Heart left ventricle (tissue), 16 donors: ENCODE data around the gene TSPAN15. TPM values are rescaled to one million over a fixed set of nuclear protein-coding genes. Genes with fewer than 3 reads are reported as not detected.
A peak's percentile ranks its signal among the peaks of the same experiment; 100 is the strongest.

ENCODE experiments used
- ATAC-seq, 4 donors: fragments of 200-7000 bp; cut with Tn5 transposase; one replicate each; pipeline ENCODE4 v1.9.1; 2020 to 2022; ENCODE audit warnings: moderate library complexity in 4 of 4, mild to moderate bottlenecking in 3 of 4, moderate number of reproducible peaks in 1 of 4
- DNase-seq, 5 donors: peaks; one replicate each; pipeline ENCODE4 v3.0.0-alpha.2; 2020
- H3K27ac ChIP-seq, 12 donors: fragments of 200-600 bp; sonication (generic) in 4 of 12; one replicate each; pipeline versions ENCODE4 v1.5.0 to v1.8.0; 2016 to 2022; ENCODE audit warnings: mild to moderate bottlenecking in 2 of 12
- H3K27me3 ChIP-seq, 9 donors: fragments of 200-600 bp; sonication (generic) in 2 of 9; one replicate each; pipeline versions ENCODE4 v1.5.1 to v1.8.0; 2016 to 2022; ENCODE audit warnings: mild to moderate bottlenecking in 3 of 9
- H3K36me3 ChIP-seq, 9 donors: fragments of 200-600 bp; sonication (generic) in 2 of 9; one replicate each; pipeline versions ENCODE4 v1.5.0 to v1.8.0; 2018 to 2022; ENCODE audit warnings: mild to moderate bottlenecking in 2 of 9
- H3K4me1 ChIP-seq, 12 donors: fragments of 200-600 bp; sonication (generic) in 4 of 12; one replicate each; pipeline versions ENCODE4 v1.5.0 to v1.8.0; 2016 to 2022; ENCODE audit warnings: mild to moderate bottlenecking in 3 of 12
- H3K4me3 ChIP-seq, 12 donors: fragments of 200-600 bp; sonication (generic) in 4 of 12; one replicate each; pipeline versions ENCODE4 v1.5.0 to v1.8.0; 2017 to 2022; ENCODE audit warnings: mild to moderate bottlenecking in 9 of 12, moderate library complexity in 4 of 12
- H3K9me3 ChIP-seq, 12 donors: fragments of 200-600 bp; sonication (generic) in 4 of 12; one replicate each; pipeline versions ENCODE4 v1.5.0 to v1.8.0; 2016 to 2022; ENCODE audit warnings: mild to moderate bottlenecking in 1 of 12
- CTCF ChIP-seq, 12 donors: fragments of 200-600 bp; sonication (generic) in 4 of 12; IDR thresholded peaks; one replicate each; pipeline versions ENCODE4 v1.5.0 to v1.8.0; 2018 to 2022; ENCODE audit warnings: antibody characterized with exemption in 12 of 12, mild to moderate bottlenecking in 5 of 12
- POLR2A ChIP-seq, 2 donors: fragments of 450-650 bp; IDR thresholded peaks; one replicate each; pipeline ENCODE4 v1.6.1; 2017; ENCODE audit warnings: antibody characterized with exemption in 2 of 2, mild to moderate bottlenecking in 2 of 2, moderate library complexity in 2 of 2
- WGBS, 4 donors: extraction: QIAGEN DNeasy Blood & Tissue Kit in 2 of 4; methylation state at CpG; one replicate each; pipeline versions ENCODE4 v1.1.5 to v1.1.7; 2013 to 2018; 5-methylcytosine and 5-hydroxymethylcytosine counted together
- intact Hi-C, 10 donors: fragments of 100-400 bp; cut with DNase I; formaldehyde crosslinking; loops; one replicate each; pipeline versions ENCODE4 v1.11.1 to v1.14.2; 2022
- polyA plus RNA-seq, 2 donors: library from polyadenylated mRNA; stranded (reverse); fragments of 200-250 nt; gene quantifications; one replicate each; pipeline ENCODE4 v1.2.3, GENCODE V29; 2013
- total RNA-seq, 9 donors: library from RNA; depleted of rRNA in 2 of 9; stranded (reverse); fragments of >200 nt in 2 of 9; fragmentation: NEBNext Ultra II Directional in 3 of 9; extraction: Animal tissue kit (Norgen Biotek cat#: 25700) in 3 of 9; gene quantifications; one replicate each; pipeline versions ENCODE4 v1.1.0 to v1.2.4, GENCODE V29; 2016 to 2023
- donor health status: ischemic (EF 13 %, LVEDD 7.1; RV severe dilation, severe dysfunction).
- donor health status: healthy with polysubstance abuse.
- donor health status: DM: no; HTN: yes; CAD: no.
- donor health status: DM: no; HTN: no; CAD: no.
- donor health status: ischemic (EF 25% LVEDD 6.9; RV normal size, moderate dysfunction).
- donor health status: ischemic (EF 25% LVEDD 5.7; RV mildly dilated, moderate dysfunction).
- donor health status: healthy.
- donor health status: DM: yes; HTN: yes; CAD: no.
- donor health status: ischemic (EF 35%, LVEDD 5.7; RV mildly dilated, moderate dysfunction).
- donor health status: nonischemic (EF 11% LVEDD 7.7; RV severe dilation, severe dysfunction).
- donor health status: DM: yes; HTN: yes; CAD: no.
- donor health status: PGD.
- donor health status: ischemic (EF 29% LVEDD 5.4; RV normal size, mild dysfunction).
- donor health status: nonischemic (EF 23%, LVEDD 6.1; RV moderate dilation, normal function).

Gene TSPAN15
- total and polyA plus RNA-seq, 11 donors = 4.5 to 20.2 (median 11.1) TPM

GRCh38 chr10:69506834-69507713 lies 55.8 kb downstream of the TSPAN15 start:
- Histone ChIP-seq H3K27ac (peak overlapping the region in 10 of 12 donors; percentile 11 to 74 (median 43)), H3K9me3 (no peaks in the 10 kb centered on the region), H3K36me3 (peaks cover 0 to 5% (median 0%) of the 10 kb centered on the region in 9 donors), H3K27me3 (no peaks in the 10 kb centered on the region), H3K4me3 (peak overlapping the region in 5 of 12 donors; percentile 21 to 43 (median 30)), H3K4me1 (peaks cover 0 to 13% (median 4%) of the 10 kb centered on the region in 12 donors)
- DNase-seq (no peak), ATAC-seq (peak in 3 of 4 donors; percentile 8 to 40 (median 19))
- intact Hi-C loops = loop anchor here in 9 of 10 donors (1.0 to 10.0 kb wide), 8 partner anchors 60 to 272 kb away; no protein-coding TSS in a partner anchor
- WGBS, 4 donors = 69 to 77% (median 74%) methylated on average over 13 to 19 of the region's 19 CpGs
- TF ChIP-seq CTCF (IDR thresholded peaks at IDR 0.05) = no peak
- TF ChIP-seq POLR2A (IDR thresholded peaks at IDR 0.05) = no peak

- intact Hi-C loops = loop anchor here in 8 of 10 donors (1.0 to 10.0 kb wide), 6 partner anchors 62 to 274 kb away; no protein-coding TSS in a partner anchor
- H3K27ac ChIP-seq = no peak overlapping the region
- TF ChIP-seq CTCF (IDR thresholded peaks at IDR 0.05) (no peak), POLR2A (IDR thresholded peaks at IDR 0.05) (no peak)
- no peak for DNase-seq
- H3K36me3 ChIP-seq = peaks cover 0 to 6% (median 0%) of the 10 kb centered on the region in 9 donors
- H3K27me3 ChIP-seq = no peaks in the 10 kb centered on the region
- peaks cover 0 to 13% (median 4%) of the 10 kb centered on the region in 12 donors for H3K4me1 ChIP-seq
- WGBS, 4 donors = 84 to 93% (median 88%) methylated on average over 7 of the region's 7 CpGs
- ATAC-seq = no peak
- H3K4me3 ChIP-seq = no peak overlapping the region
- no peaks in the 10 kb centered on the region for H3K9me3 ChIP-seq
Observed at GRCh38 chr10:69508738-69509340, 57.6 kb downstream of the TSPAN15 start.

GRCh38 chr10:69512901-69513300 lies 61.6 kb downstream of the TSPAN15 start:
- H3K27me3 ChIP-seq = peaks cover 0 to 4% (median 0%) of the 10 kb centered on the region in 9 donors
- peaks cover 0 to 6% (median 0%) of the 10 kb centered on the region in 9 donors for H3K36me3 ChIP-seq
- H3K9me3 ChIP-seq = no peaks in the 10 kb centered on the region
- ATAC-seq (no peak), DNase-seq (no peak)
- no peak overlapping the region for H3K27ac ChIP-seq
- intact Hi-C loops = loop anchor here in 3 of 10 donors (5.0 to 10.0 kb wide), 2 partner anchors 202 to 276 kb away; no protein-coding TSS in a partner anchor
- WGBS, 4 donors = 43 to 49% (median 45%) methylated on average over 2 of the region's 2 CpGs
- H3K4me3 ChIP-seq = no peak overlapping the region
- TF ChIP-seq POLR2A (IDR thresholded peaks at IDR 0.05) (no peak), CTCF (IDR thresholded peaks at IDR 0.05) (no peak)
- H3K4me1 ChIP-seq = peaks cover 0 to 3% (median 0%) of the 10 kb centered on the region in 12 donors

DNA sequence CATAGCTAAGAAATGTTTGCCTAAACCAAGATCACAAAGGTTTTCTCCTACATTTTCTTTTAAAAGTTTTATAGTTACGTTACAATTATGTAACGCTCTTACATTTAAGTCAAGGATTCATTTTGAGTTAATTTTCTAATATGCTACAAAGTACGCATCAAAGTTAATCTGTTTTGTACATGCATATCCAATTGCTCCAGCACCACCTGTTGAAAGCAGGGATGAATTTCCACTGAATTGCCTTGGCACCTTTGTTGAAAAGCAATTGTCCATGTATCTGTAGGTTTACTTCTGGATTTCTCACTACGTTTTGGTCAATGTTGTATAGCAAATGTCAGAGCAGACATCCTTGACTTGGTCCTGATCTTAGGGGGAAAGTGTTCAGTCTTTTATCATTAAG lies 62.4 kb downstream of the TSPAN15 start:
- intact Hi-C loops = loop anchor here in 4 of 10 donors (2.0 to 10.0 kb wide), 3 partner anchors 125 to 276 kb away; no protein-coding TSS in a partner anchor
- 91 to 94% (median 92%) methylated on average over 4 of the region's 4 CpGs for WGBS, 4 donors
- H3K4me1 ChIP-seq = no peaks in the 10 kb centered on the region

More for the DNA sequence above, 62.4 kb downstream of the TSPAN15 start:
- Histone ChIP-seq H3K27me3 (peaks cover 0 to 4% (median 0%) of the 10 kb centered on the region in 9 donors), H3K27ac (no peak overlapping the region), H3K9me3 (no peaks in the 10 kb centered on the region), H3K36me3 (peaks cover 0 to 6% (median 0%) of the 10 kb centered on the region in 9 donors), H3K4me3 (no peak overlapping the region)
- DNase-seq = no peak
- ATAC-seq = no peak
- TF ChIP-seq POLR2A (IDR thresholded peaks at IDR 0.05) (no peak), CTCF (IDR thresholded peaks at IDR 0.05) (no peak)
